Activated naive CD4-positive, alpha-beta T cell treated with anti-CD3 and anti-CD28 coated beads for 36 hours (primary cell): ENCODE measurements around the gene LRRC37A3. TPM values are rescaled to one million over a fixed set of nuclear protein-coding genes. Genes with fewer than 3 reads are reported as not detected.
A peak's percentile ranks its signal among the peaks of the same experiment; 100 is the strongest.
"Not testable (repeated sequence)": the region's sequence is repeated elsewhere in the genome, so short reads cannot be mapped to it uniquely, and the experiment has no call there.

Source experiments
- CTCF ChIA-PET: fragments of 350-600 bp; sonication (Branson Sonifier 250); formaldehyde crosslinking; loops from one replicate; lab custom pipeline; 2021; ENCODE audit warnings: antibody characterized with exemption; lab: Charles Lee
- DNase-seq: peaks from one replicate; pipeline ENCODE4 v3.0.0-alpha.2; 2020
- H3K27ac Mint-ChIP-seq: one replicate; pipeline ENCODE4 v1.8.0; 2021; ENCODE audit warnings: mild to moderate bottlenecking, mixed read lengths
- H3K27me3 Mint-ChIP-seq: one replicate; pipeline ENCODE4 v1.8.0; 2021; ENCODE audit warnings: low read depth, mixed read lengths
- H3K36me3 Mint-ChIP-seq: one replicate; pipeline ENCODE4 v1.8.0; 2021; ENCODE audit warnings: low read depth, mixed read lengths
- H3K4me1 Mint-ChIP-seq: one replicate; pipeline ENCODE4 v1.8.0; 2021; ENCODE audit warnings: low read depth, mixed read lengths
- H3K4me3 Mint-ChIP-seq: one replicate; pipeline ENCODE4 v1.8.0; 2021; ENCODE audit warnings: mild to moderate bottlenecking, moderate library complexity, mixed read lengths
- H3K9me3 Mint-ChIP-seq: one replicate; pipeline ENCODE4 v1.8.0; 2021; ENCODE audit warnings: mixed read lengths
- intact Hi-C: fragments of 100-400 bp; cut with micrococcal nuclease; formaldehyde crosslinking; loops from one replicate; pipeline ENCODE4 v1.15.1; 2023
- total RNA-seq, 2 experiments: library from RNA; stranded (reverse); gene quantifications; one replicate each; pipeline ENCODE4 v1.2.3, GENCODE V29; 2021

LRRC37A3 gene
- total RNA-seq, result 1 to 10 TPM; 8.7 to 9.0 TPM

- H3K4me3 Mint-ChIP-seq, result peak within 1 kb of the TSS; percentile 83
- H3K4me1 Mint-ChIP-seq, result peaks cover 10% of the 10 kb centered on the region
- peak; percentile 100 for DNase-seq
- H3K9me3 Mint-ChIP-seq, H3K36me3 Mint-ChIP-seq, H3K27me3 Mint-ChIP-seq: not testable (repeated sequence)
- peak within 1 kb of the TSS; percentile 87 for H3K27ac Mint-ChIP-seq
- CTCF ChIA-PET, result interaction anchor here (0.6 to 2.3 kb wide), 8 partner anchors 19 to 217 kb away, joined by 3 to 17 read pairs (median 4); partner anchors contain the start of gene RGS9
- intact Hi-C loops, result loop anchor here (2.0 to 5.0 kb wide), 3 partner anchors 43 to 181 kb away; no protein-coding TSS in a partner anchor
Observed at GRCh38 chr17:64919289-64920025, at the start of gene LRRC37A3. Gene LRRC37A3, minus strand, starts transcription at chr17:64919478. Its CDS starts 22,221 bp downstream, at chr17:64897257.

GRCh38 chr17:64965873-64966287, 46.6 kb upstream of the LRRC37A3 start:
- Mint-ChIP-seq H3K27ac (peak overlapping the region; percentile 51), H3K4me1 (peaks cover 60% of the 10 kb centered on the region), H3K4me3 (peak overlapping the region; percentile 72)
- not testable (repeated sequence) for H3K9me3 Mint-ChIP-seq, H3K36me3 Mint-ChIP-seq, H3K27me3 Mint-ChIP-seq
- intact Hi-C loops, result loop anchor here (10.0 kb wide), 1 partner anchor 121 kb away; no protein-coding TSS in a partner anchor
- DNase-seq, result peak; percentile 87
- CTCF ChIA-PET, result interaction anchor here (0.7 to 5.0 kb wide), 5 partner anchors 22 to 232 kb away, joined by 3 to 32 read pairs (median 3); no protein-coding TSS in a partner anchor

GRCh38 chr17:64965256-64965872, 46.1 kb upstream of the LRRC37A3 start:
- H3K27ac Mint-ChIP-seq, result peak overlapping the region; percentile 89
- H3K9me3 Mint-ChIP-seq, result not testable (repeated sequence)
- CTCF ChIA-PET, result interaction anchor here (0.7 to 5.0 kb wide), 9 partner anchors 21 to 313 kb away, joined by 3 to 32 read pairs (median 3); no protein-coding TSS in a partner anchor

GRCh38 chr17:64964796-64965195, 45.5 kb upstream of the LRRC37A3 start:
- H3K27me3 Mint-ChIP-seq, result no peaks in the 10 kb centered on the region
- H3K9me3 Mint-ChIP-seq, result no peaks in the 10 kb centered on the region
- no peaks in the 10 kb centered on the region for H3K36me3 Mint-ChIP-seq
- DNase-seq, result no peak
- intact Hi-C loops, result loop anchor here (1.0 to 10.0 kb wide), 4 partner anchors 47 to 234 kb away; partner anchors contain the start of gene LRRC37A3
- H3K4me1 Mint-ChIP-seq, result peaks cover 54% of the 10 kb centered on the region
- CTCF ChIA-PET, result interaction anchor here (0.7 to 5.0 kb wide), 10 partner anchors 8 to 313 kb away, joined by 3 to 32 read pairs (median 3); partner anchors contain the start of gene RGS9
- H3K27ac Mint-ChIP-seq, result peak overlapping the region; percentile 89
- H3K4me3 Mint-ChIP-seq, result peak overlapping the region; percentile 76

More at GRCh38 chr17:64965256-64965872, 46.1 kb upstream of the LRRC37A3 start:
- H3K36me3 Mint-ChIP-seq, H3K27me3 Mint-ChIP-seq, DNase-seq: not testable (repeated sequence)
- intact Hi-C loops, result loop anchor here (10.0 kb wide), 1 partner anchor 121 kb away; no protein-coding TSS in a partner anchor
- Mint-ChIP-seq H3K4me3 (peak overlapping the region; percentile 76), H3K4me1 (peaks cover 56% of the 10 kb centered on the region)

GRCh38 chr17:64963814-64964213, 44.5 kb upstream of the LRRC37A3 start:
- not testable (repeated sequence) for H3K9me3 Mint-ChIP-seq, H3K27ac Mint-ChIP-seq, H3K4me3 Mint-ChIP-seq, H3K36me3 Mint-ChIP-seq, H3K27me3 Mint-ChIP-seq
- CTCF ChIA-PET, result interaction anchor here (0.6 to 5.0 kb wide), 12 partner anchors 9 to 176 kb away, joined by 3 to 32 read pairs (median 4); partner anchors contain the start of gene RGS9
- DNase-seq, result peak; percentile 45
- H3K4me1 Mint-ChIP-seq, result peaks cover 46% of the 10 kb centered on the region
- intact Hi-C loops, result loop anchor here (1.0 to 10.0 kb wide), 4 partner anchors 47 to 234 kb away; partner anchors contain the start of gene LRRC37A3

GRCh38 chr17:64961563-64962378, 42.5 kb upstream of the LRRC37A3 start:
- CTCF ChIA-PET, result interaction anchor here (0.6 to 5.0 kb wide), 21 partner anchors 11 to 236 kb away, joined by 3 to 32 read pairs (median 3); partner anchors contain the start of genes LRRC37A3 and RGS9
- not testable (repeated sequence) for H3K4me3 Mint-ChIP-seq, H3K9me3 Mint-ChIP-seq, H3K36me3 Mint-ChIP-seq, H3K27me3 Mint-ChIP-seq, H3K27ac Mint-ChIP-seq
- peak; percentile 75 for DNase-seq
- H3K4me1 Mint-ChIP-seq, result peaks cover 28% of the 10 kb centered on the region
- intact Hi-C loops, result loop anchor here (1.0 to 10.0 kb wide), 4 partner anchors 44 to 184 kb away; partner anchors contain the start of genes LRRC37A3 and RGS9

GRCh38 chr17:64951877-64952276, 32.6 kb upstream of the LRRC37A3 start:
- no peak overlapping the region for H3K4me3 Mint-ChIP-seq

GRCh38 chr17:64950871-64951270, 31.6 kb upstream of the LRRC37A3 start:
- Mint-ChIP-seq H3K27ac (no peak overlapping the region), H3K4me3 (no peak overlapping the region), H3K36me3 (no peaks in the 10 kb centered on the region), H3K27me3 (no peaks in the 10 kb centered on the region), H3K9me3 (no peaks in the 10 kb centered on the region), H3K4me1 (peaks cover 2% of the 10 kb centered on the region)
- intact Hi-C loops, result no loop called here
- DNase-seq, result no peak
- CTCF ChIA-PET, result interaction anchor here (0.7 kb wide), 1 partner anchor 10 kb away, joined by 3 read pairs; no protein-coding TSS in a partner anchor

More at GRCh38 chr17:64951877-64952276, 32.6 kb upstream of the LRRC37A3 start:
- CTCF ChIA-PET, result interaction anchor here (1.7 kb wide), 1 partner anchor 13 kb away, joined by 6 read pairs; no protein-coding TSS in a partner anchor
- Mint-ChIP-seq H3K9me3 (no peaks in the 10 kb centered on the region), H3K36me3 (no peaks in the 10 kb centered on the region), H3K27me3 (no peaks in the 10 kb centered on the region), H3K4me1 (no peaks in the 10 kb centered on the region), H3K27ac (no peak overlapping the region)
- no peak for DNase-seq
- intact Hi-C loops, result no loop called here

- peaks cover 2% of the 10 kb centered on the region for H3K4me1 Mint-ChIP-seq
Observed at GRCh38 chr17:64947152-64947551, 27.9 kb upstream of the LRRC37A3 start.

GRCh38 chr17:64941761-64942160, 22.5 kb upstream of the LRRC37A3 start:
- CTCF ChIA-PET, result interaction anchor here (1.0 to 4.1 kb wide), 5 partner anchors 12 to 22 kb away, joined by 3 to 17 read pairs (median 3); partner anchors contain the start of gene LRRC37A3
- Mint-ChIP-seq H3K27ac (no peak overlapping the region), H3K27me3 (no peaks in the 10 kb centered on the region), H3K4me3 (no peak overlapping the region), H3K9me3 (no peaks in the 10 kb centered on the region), H3K36me3 (peaks cover 2% of the 10 kb centered on the region), H3K4me1 (peaks cover 2% of the 10 kb centered on the region)
- DNase-seq, result no peak
- intact Hi-C loops, result no loop called here

More at GRCh38 chr17:64947152-64947551, 27.9 kb upstream of the LRRC37A3 start:
- no peak for DNase-seq
- Mint-ChIP-seq H3K36me3 (no peaks in the 10 kb centered on the region), H3K4me3 (no peak overlapping the region), H3K27me3 (no peaks in the 10 kb centered on the region), H3K9me3 (no peaks in the 10 kb centered on the region), H3K27ac (no peak overlapping the region)
- intact Hi-C loops, result no loop called here
- CTCF ChIA-PET, result no interaction called here

- CTCF ChIA-PET, result interaction anchor here (0.5 to 4.1 kb wide), 7 partner anchors 12 to 196 kb away, joined by 3 to 17 read pairs (median 3); partner anchors contain the start of genes LRRC37A3 and RGS9
- Mint-ChIP-seq H3K27me3 (no peaks in the 10 kb centered on the region), H3K36me3 (peaks cover 2% of the 10 kb centered on the region), H3K4me1 (no peaks in the 10 kb centered on the region), H3K27ac (no peak overlapping the region), H3K4me3 (no peak overlapping the region), H3K9me3 (no peaks in the 10 kb centered on the region)
- no peak for DNase-seq
- intact Hi-C loops, result no loop called here
Observed at GRCh38 chr17:64941045-64941444, 21.8 kb upstream of the LRRC37A3 start.
